ENCODE measurements around the gene LIPG.

Gene LIPG

DNA sequence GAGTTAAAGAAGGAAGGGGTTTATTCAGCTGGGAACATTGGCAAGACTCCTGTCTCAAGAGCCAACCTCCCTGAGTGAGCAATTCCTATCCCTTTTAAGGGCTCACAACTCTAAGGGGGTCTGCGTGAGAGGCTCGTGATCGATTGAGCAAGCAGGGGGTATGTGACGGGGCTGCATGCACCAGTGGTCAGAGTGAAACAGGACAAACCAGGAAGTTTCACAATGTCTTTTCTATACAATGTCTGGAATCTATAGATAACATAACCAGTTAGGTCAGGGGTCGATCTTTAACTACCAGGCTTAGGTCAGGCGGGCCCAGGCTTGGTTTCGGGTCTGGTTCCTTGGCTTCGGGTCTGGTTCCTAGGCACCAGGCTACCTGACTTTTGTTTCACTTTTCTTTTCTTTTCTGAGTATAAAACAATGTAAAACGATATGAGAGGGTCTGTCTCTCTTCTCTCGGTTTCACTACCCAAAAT lies 30.1 kb upstream of the LIPG start:
- TF ChIP-seq, protein P1, sequence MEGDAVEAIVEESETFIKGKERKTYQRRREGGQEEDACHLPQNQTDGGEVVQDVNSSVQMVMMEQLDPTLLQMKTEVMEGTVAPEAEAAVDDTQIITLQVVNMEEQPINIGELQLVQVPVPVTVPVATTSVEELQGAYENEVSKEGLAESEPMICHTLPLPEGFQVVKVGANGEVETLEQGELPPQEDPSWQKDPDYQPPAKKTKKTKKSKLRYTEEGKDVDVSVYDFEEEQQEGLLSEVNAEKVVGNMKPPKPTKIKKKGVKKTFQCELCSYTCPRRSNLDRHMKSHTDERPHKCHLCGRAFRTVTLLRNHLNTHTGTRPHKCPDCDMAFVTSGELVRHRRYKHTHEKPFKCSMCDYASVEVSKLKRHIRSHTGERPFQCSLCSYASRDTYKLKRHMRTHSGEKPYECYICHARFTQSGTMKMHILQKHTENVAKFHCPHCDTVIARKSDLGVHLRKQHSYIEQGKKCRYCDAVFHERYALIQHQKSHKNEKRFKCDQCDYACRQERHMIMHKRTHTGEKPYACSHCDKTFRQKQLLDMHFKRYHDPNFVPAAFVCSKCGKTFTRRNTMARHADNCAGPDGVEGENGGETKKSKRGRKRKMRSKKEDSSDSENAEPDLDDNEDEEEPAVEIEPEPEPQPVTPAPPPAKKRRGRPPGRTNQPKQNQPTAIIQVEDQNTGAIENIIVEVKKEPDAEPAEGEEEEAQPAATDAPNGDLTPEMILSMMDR (IDR thresholded peaks at IDR 0.05; ENCODE audit: low read depth, low read length), result no peak
- H3K4me3 ChIP-seq (ENCODE audit: low read depth, low read length), result no peak overlapping the region

DNA sequence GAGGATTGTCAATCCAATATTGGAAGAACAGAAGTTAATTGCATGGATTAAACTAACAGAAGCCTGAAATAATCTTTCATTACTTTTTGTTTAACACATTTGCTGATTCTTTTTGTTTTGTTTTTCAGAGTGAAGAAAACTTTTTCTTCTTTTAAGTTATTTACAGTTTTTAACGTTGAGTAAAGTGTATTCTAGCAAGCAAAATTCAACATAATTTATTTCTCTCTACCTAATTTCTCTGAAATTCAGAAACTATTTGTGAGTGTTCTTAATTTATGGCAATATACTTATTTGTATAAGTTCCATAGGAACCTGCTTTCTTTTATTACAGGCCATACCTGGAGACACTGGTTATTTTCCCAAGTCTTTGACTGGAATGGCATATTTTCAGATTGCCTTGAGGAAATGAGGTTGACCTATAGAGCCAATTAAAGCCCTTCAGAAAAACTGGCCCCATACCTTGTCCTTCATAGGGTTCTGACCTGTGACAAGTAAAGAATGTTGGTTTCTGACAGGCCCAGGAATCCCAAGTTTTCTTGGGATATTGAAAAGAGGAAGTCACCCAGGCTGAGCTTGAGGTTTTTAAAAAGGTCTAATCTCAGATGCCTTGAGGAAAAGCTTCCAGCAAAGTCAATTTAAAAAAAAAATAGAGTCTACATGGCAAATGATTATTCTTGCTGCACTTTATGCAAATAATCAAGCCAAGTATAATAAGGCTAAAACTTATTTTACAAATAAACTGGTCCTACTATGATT lies 26.8 kb upstream of the LIPG start:
- TF ChIP-seq, protein P1 (IDR thresholded peaks at IDR 0.05; ENCODE audit: low read depth, low read length), result no peak
- no peak overlapping the region for H3K4me3 ChIP-seq (ENCODE audit: low read depth, low read length)

DNA sequence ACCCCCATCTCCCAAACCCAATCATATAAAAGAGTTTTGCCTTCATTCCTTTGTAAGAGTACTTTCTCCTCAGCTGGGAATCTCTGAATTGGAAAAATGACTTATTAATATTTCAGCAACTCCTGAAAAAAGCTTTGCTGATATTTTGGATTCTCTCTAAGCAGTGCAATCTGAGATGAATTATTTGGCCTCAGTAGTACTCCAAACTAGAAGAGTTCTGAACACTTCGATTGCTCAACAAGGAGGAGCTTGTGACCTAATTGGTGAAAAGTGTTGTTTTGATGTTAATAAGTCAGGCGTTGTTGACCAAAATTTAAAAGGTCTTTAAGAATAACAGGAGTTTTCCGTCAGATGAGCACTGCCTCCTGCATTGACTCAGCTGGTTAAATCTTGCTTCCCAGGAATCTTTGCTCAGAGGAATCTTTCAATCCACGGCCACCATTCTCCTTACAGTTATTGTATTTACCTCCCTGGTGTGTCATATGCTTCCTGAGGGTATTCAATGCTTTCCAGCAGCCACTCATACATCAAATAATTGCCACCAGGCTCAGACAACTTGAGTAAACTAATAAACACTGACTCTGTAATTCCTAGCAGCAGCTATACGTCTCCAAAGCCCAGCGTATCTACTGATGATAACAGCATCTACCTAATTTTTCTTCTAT lies 24.5 kb upstream of the LIPG start:
- no peak overlapping the region for H3K4me3 ChIP-seq (ENCODE audit: low read depth, low read length)
- TF ChIP-seq, protein P1 (IDR thresholded peaks at IDR 0.05; ENCODE audit: low read depth, low read length), result no peak

DNA sequence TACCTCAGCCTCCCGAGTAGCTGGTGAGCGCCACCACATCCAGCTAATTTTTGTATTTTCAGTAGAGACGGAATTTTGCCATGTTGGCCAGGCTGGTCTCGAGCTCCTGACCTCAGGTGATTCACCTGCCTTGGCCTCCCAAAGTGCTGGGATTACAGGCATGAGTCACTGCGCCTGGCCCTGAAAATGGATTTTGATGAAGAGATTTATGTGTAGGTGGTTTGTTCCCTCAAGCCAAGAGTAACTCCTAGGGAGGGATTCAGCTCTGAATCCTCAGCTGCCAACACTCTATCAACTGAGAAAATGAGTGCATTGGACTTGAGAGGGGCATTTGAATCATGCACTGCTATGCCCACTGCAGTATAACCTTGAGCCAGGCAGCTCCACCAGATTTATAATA lies 17.5 kb upstream of the LIPG start:
- no peak overlapping the region for H3K4me3 ChIP-seq (ENCODE audit: low read depth, low read length)
- TF ChIP-seq, protein P1 (IDR thresholded peaks at IDR 0.05; ENCODE audit: low read depth, low read length), result no peak

DNA sequence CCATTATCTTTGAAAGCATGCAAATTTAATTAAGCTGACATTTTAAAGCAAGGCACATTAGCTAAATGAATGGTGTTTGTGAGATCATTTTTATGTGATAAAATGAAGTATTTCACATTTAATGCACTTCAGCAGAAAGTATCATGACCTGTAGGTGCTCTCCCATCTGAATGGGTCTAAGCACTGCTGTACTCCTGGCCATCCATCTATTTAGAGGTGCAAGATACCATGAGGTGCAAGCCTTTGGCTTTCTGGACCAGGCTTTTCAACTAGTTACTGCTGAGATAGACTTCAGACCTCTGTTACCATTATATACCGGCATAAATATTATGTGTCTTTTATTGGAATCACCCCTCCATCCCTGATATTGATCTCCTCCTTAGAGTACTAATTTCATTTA lies 15.6 kb upstream of the LIPG start:
- H3K4me3 ChIP-seq (ENCODE audit: low read depth, low read length), result no peak overlapping the region
- TF ChIP-seq, protein P1 (IDR thresholded peaks at IDR 0.05; ENCODE audit: low read depth, low read length), result no peak

DNA sequence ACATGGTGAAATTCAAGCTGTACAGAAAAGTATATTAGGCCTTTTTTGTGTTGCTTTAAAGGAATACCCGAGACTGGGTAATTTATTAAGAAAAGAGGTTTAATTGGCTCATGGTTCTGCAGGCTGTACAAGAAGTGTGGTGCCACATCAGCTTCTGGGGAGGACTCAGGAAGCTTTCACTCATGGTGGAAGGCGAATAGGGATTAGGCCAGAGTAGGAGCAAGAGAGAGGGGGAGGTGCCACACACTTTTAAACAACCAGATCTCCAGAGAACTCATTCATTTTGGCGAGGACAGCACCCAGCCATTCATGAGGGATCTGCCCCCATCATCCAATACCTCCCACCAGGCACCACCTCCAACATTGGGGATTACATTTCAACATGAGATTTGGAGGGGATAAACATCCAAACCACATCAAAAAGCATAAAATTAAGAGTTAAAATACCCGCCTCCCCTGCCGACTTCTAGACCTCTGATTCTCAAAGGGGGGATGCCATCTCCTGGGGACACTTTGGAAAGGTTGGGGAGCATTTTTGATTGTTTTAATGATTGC lies 15.1 kb upstream of the LIPG start:
- TF ChIP-seq, protein P1 (IDR thresholded peaks at IDR 0.05; ENCODE audit: low read depth, low read length), result no peak
- H3K4me3 ChIP-seq (ENCODE audit: low read depth, low read length), result no peak overlapping the region

DNA sequence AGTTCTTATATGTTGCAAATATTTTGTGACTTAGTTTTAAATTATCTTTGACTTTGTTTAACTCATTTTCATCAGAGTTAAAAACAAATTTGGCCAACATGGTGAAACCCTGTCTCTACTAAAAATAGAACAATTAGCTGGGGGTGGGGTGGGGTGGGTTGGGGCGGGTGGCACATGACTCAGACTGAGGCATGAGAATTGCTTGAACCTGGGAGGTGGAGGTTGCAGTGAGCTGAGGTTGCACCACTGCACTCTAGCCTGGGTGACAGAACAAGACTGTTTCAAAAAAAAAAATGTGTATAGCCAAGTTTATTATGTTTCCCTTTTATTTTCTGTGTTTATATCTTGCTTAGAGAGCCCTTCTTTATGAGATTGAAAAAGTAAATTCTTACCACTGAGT lies 14.2 kb upstream of the LIPG start:
- H3K4me3 ChIP-seq (ENCODE audit: low read depth, low read length), result no peak overlapping the region
- TF ChIP-seq, protein P1 (IDR thresholded peaks at IDR 0.05; ENCODE audit: low read depth, low read length), result no peak
